GM21825 (cell line): ENCODE results near the gene MFSD6.
"Not testable (repeated sequence)": the region's sequence is repeated elsewhere in the genome, so short reads cannot be mapped to it uniquely, and the experiment has no call there.

ENCODE experiments used
- ATAC-seq: cut with Tn5 transposase; IDR thresholded peaks from one replicate; pipeline ENCODE4 v1.9.1; 2021; ENCODE audit warnings: mild to moderate bottlenecking, moderate library complexity; ENCODE audit not compliant: unreplicated experiment

The MFSD6 gene

GRCh38 chr2:190460487-190460886 is 52.3 kb downstream of the MFSD6 start:
- ATAC-seq: no peak

- no peak for ATAC-seq
Measured at GRCh38 chr2:190462181-190462580, 54.0 kb downstream of the MFSD6 start.

GRCh38 chr2:190462611-190463010 is 54.5 kb downstream of the MFSD6 start:
- no peak for ATAC-seq

- peak; percentile 36 for ATAC-seq
Measured at GRCh38 chr2:190465060-190465459, 56.9 kb downstream of the MFSD6 start.

- ATAC-seq: no peak
Measured at GRCh38 chr2:190466819-190467446, 58.8 kb downstream of the MFSD6 start.

GRCh38 chr2:190467575-190468083 is 59.5 kb downstream of the MFSD6 start:
- no peak for ATAC-seq

GRCh38 chr2:190468354-190468753 is 60.2 kb downstream of the MFSD6 start:
- ATAC-seq: not testable (repeated sequence)

GRCh38 chr2:190468814-190469569 is 60.8 kb downstream of the MFSD6 start:
- peak; percentile 68 for ATAC-seq

- no peak for ATAC-seq
Measured at GRCh38 chr2:190469771-190470170, 61.6 kb downstream of the MFSD6 start.

- ATAC-seq: no peak
Measured at GRCh38 chr2:190470256-190470826, 62.2 kb downstream of the MFSD6 start.

GRCh38 chr2:190477661-190478454 is 69.7 kb downstream of the MFSD6 start:
- no peak for ATAC-seq

GRCh38 chr2:190478572-190479195 is 70.5 kb downstream of the MFSD6 start:
- ATAC-seq: no peak

- ATAC-seq: no peak
Measured at GRCh38 chr2:190481339-190481738, 73.2 kb downstream of the MFSD6 start.

GRCh38 chr2:190482451-190482850 is 74.3 kb downstream of the MFSD6 start:
- no peak for ATAC-seq

GRCh38 chr2:190486037-190486623 is 78.0 kb downstream of the MFSD6 start:
- no peak for ATAC-seq

- ATAC-seq: no peak
Measured at GRCh38 chr2:190488516-190489233, 80.5 kb downstream of the MFSD6 start.

GRCh38 chr2:190489475-190489874 is 81.3 kb downstream of the MFSD6 start:
- no peak for ATAC-seq

- ATAC-seq: no peak
Measured at GRCh38 chr2:190490502-190490901, 82.3 kb downstream of the MFSD6 start.

GRCh38 chr2:190493095-190493494 is 84.9 kb downstream of the MFSD6 start:
- no peak for ATAC-seq
